Measurements from ENCODE around the gene CRYBB3. TPM values are rescaled to one million over a fixed set of nuclear protein-coding genes. Genes with fewer than 3 reads are reported as not detected.

Gene CRYBB3
- total and polyA plus RNA-seq, 2 donors (not counting 1 experiment from before 2014, with no cell fraction given), result not detected

- CTCF ChIA-PET, result no interaction called here
Measured at GRCh38 chr22:25154667-25154999, 45.0 kb upstream of the CRYBB3 start.

GRCh38 chr22:25156736-25157135 is 42.9 kb upstream of the CRYBB3 start:
- H2AFZ ChIP-seq (ENCODE audit: insufficient read depth, low read depth, low read length, poor library complexity, severe bottlenecking), result no peak overlapping the region
- H3K27me3 ChIP-seq (replicated peaks in 1 of 4; ENCODE audit: control extremely low read depth in 1 of 4, control insufficient read depth in 3 of 4, insufficient read depth in 4 of 4, low read length in 3 of 4), result no peaks in the 10 kb centered on the region
- H3K4me1 Mint-ChIP-seq, result no peaks in the 10 kb centered on the region
- H3K9me3 ChIP-seq (ENCODE audit: control extremely low read depth in 1 of 3, control insufficient read depth in 2 of 3, insufficient read depth in 1 of 3, low read length in 2 of 3), result no peaks in the 10 kb centered on the region
- no peaks in the 10 kb centered on the region for H3K79me2 ChIP-seq (ENCODE audit: control insufficient read depth, insufficient read depth, low read length)
- intact Hi-C loops (cut with micrococcal nuclease), result no loop called here
- no peak overlapping the region for H3K4me3 ChIP-seq (ENCODE audit: control extremely low read depth in 1 of 5, extremely low read depth in 1 of 5, insufficient read depth in 1 of 5, low read depth in 2 of 5, low read length in 4 of 5)
- ChIA-PET POLR2A (no interaction called here), CTCF (no interaction called here)
- no peak overlapping the region for H3K9ac ChIP-seq (ENCODE audit: low read length)
- no peaks in the 10 kb centered on the region for H3K36me3 ChIP-seq (replicated peaks in 1 of 2; ENCODE audit: control extremely low read depth in 1 of 2, control insufficient read depth in 1 of 2, extremely low read depth in 1 of 2, insufficient read depth in 2 of 2, low read length in 1 of 2)
- H3K4me1 ChIP-seq (ENCODE audit: control insufficient read depth in 2 of 2, insufficient read depth in 2 of 2, low read length in 2 of 2), result no peaks in the 10 kb centered on the region
- H3K27ac Mint-ChIP-seq, result no peak overlapping the region
- H3K9me3 Mint-ChIP-seq (ENCODE audit: insufficient read depth), result no peaks in the 10 kb centered on the region
- TF ChIP-seq EZH2 (IDR thresholded peaks at IDR 0.05; ENCODE audit: borderline replicate concordance, insufficient read depth, low read depth, low read length, poor library complexity, severe bottlenecking) (no peak), CTCF (IDR thresholded peaks at IDR 0.05) (no peak)
- H4K20me1 ChIP-seq (ENCODE audit: control insufficient read depth, insufficient read depth, low read length, poor library complexity, severe bottlenecking), result no peaks in the 10 kb centered on the region
- no peak overlapping the region for H3K27ac ChIP-seq (ENCODE audit: low read length in 2 of 2)
- no peak overlapping the region for H3K4me3 Mint-ChIP-seq
- no peaks in the 10 kb centered on the region for H3K27me3 Mint-ChIP-seq
- DNase-seq (no peak), ATAC-seq (ENCODE audit: low read depth) (no peak)
- WGBS (ENCODE audit: insufficient coverage), result 90% methylated on average over 3 of the region's 4 CpGs
- no peak overlapping the region for H3K4me2 ChIP-seq (replicated peaks; ENCODE audit: low read depth, low read length, poor library complexity, severe bottlenecking)

More at GRCh38 chr22:25154667-25154999, 45.0 kb upstream of the CRYBB3 start:
- intact Hi-C loops (cut with micrococcal nuclease), result no loop called here
- Mint-ChIP-seq H3K27ac (no peak overlapping the region), H3K4me3 (no peak overlapping the region), H3K27me3 (peaks cover 3% of the 10 kb centered on the region), H3K4me1 (no peaks in the 10 kb centered on the region), H3K9me3 (ENCODE audit: insufficient read depth) (no peaks in the 10 kb centered on the region)
- Histone ChIP-seq H3K9ac (ENCODE audit: low read length) (no peak overlapping the region), H3K36me3 (replicated peaks in 1 of 2; ENCODE audit: control extremely low read depth in 1 of 2, control insufficient read depth in 1 of 2, extremely low read depth in 1 of 2, insufficient read depth in 2 of 2, low read length in 1 of 2) (no peaks in the 10 kb centered on the region), H3K4me1 (ENCODE audit: control insufficient read depth in 2 of 2, insufficient read depth in 2 of 2, low read length in 2 of 2) (no peaks in the 10 kb centered on the region), H3K9me3 (ENCODE audit: control extremely low read depth in 1 of 3, control insufficient read depth in 2 of 3, insufficient read depth in 1 of 3, low read length in 2 of 3) (no peaks in the 10 kb centered on the region), H2AFZ (ENCODE audit: insufficient read depth, low read depth, low read length, poor library complexity, severe bottlenecking) (no peak overlapping the region), H3K27ac (ENCODE audit: low read length in 2 of 2) (no peak overlapping the region), H4K20me1 (ENCODE audit: control insufficient read depth, insufficient read depth, low read length, poor library complexity, severe bottlenecking) (no peaks in the 10 kb centered on the region), H3K4me3 (ENCODE audit: control extremely low read depth in 1 of 5, extremely low read depth in 1 of 5, insufficient read depth in 1 of 5, low read depth in 2 of 5, low read length in 4 of 5) (no peak overlapping the region), H3K79me2 (ENCODE audit: control insufficient read depth, insufficient read depth, low read length) (no peaks in the 10 kb centered on the region), H3K4me2 (replicated peaks; ENCODE audit: low read depth, low read length, poor library complexity, severe bottlenecking) (no peak overlapping the region), H3K27me3 (replicated peaks in 1 of 4; ENCODE audit: control extremely low read depth in 1 of 4, control insufficient read depth in 3 of 4, insufficient read depth in 4 of 4, low read length in 3 of 4) (no peaks in the 10 kb centered on the region)
- POLR2A ChIA-PET, result no interaction called here
- DNase-seq (no peak), ATAC-seq (ENCODE audit: low read depth) (no peak)
- TF ChIP-seq EZH2 (IDR thresholded peaks at IDR 0.05; ENCODE audit: borderline replicate concordance, insufficient read depth, low read depth, low read length, poor library complexity, severe bottlenecking), result no peak
- no peak for TF ChIP-seq CTCF (IDR thresholded peaks at IDR 0.05)
- WGBS (ENCODE audit: insufficient coverage), result 100% methylated on average over 1 of the region's 2 CpGs
